Activated CD4-positive, alpha-beta T cell treated with anti-CD3 and anti-CD28 coated beads, Interleukin-2, amount 50 U/mL, for 16 hours (primary cell): Measurements from ENCODE around the gene OBSCN.

Source experiments
- DNase-seq: peaks from one replicate; pipeline ENCODE4 v3.0.0-alpha.2; 2020

The OBSCN gene

GRCh38 chr1:228343191-228343661 lies 135.4 kb downstream of the OBSCN start:
- no peak for DNase-seq

DNA sequence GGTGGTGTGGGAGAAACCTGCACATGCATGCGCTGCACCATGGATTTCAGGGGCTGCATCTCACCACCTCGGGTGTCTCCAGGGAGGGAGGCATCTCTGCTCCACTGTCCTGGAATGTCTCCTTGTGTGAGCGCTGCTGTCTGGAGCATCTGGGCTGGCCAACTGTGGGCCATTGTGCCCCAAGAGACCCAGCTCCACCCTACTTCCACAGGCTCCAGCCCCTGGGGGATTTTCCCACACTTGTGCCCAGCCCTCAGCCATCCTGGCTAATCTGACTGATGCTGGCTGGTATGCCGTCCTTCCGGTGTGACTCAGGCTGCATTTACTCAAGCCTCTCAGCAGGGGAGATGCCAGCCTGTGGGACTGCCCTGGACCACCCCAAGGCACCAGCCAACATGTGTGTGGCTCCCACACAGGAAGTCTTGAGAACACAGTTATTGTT lies 136.8 kb downstream of the OBSCN start:
- DNase-seq = no peak

DNA sequence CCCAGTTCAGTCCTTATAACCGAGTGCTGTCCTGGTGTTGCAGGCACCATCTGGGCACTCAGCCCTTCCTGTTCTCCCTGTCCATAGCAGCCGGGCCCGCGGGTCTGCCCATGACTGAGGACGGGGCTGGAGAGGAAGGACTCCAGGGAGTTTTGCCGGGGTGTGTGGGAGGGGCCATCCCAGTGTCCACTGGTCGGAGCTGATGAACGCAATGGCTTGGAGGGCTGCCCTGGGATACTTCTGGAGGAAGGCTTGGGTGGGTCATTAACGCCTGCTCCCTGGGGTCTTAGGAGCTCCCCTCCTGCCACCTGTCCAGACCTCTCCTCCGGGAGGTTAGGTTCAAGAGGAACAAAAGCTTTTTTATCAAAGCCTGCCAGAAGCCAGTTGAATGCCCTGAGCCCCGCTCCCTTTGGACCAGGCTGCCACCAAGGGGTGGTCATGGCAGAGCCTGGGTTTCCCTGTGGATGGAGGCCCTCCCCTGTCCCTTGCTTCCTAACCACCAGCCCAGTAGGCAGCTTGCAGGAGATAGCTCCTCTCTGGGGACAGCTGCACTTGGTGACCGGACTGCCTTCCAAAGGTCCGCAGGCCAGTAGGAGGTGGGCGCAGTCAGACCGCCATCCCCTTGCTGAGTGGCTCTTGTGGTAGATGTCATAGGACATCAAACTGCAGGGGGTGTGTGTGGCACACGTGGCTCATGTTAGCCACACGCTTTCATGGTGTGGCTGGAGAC lies 137.5 kb downstream of the OBSCN start:
- DNase-seq = no peak

DNA sequence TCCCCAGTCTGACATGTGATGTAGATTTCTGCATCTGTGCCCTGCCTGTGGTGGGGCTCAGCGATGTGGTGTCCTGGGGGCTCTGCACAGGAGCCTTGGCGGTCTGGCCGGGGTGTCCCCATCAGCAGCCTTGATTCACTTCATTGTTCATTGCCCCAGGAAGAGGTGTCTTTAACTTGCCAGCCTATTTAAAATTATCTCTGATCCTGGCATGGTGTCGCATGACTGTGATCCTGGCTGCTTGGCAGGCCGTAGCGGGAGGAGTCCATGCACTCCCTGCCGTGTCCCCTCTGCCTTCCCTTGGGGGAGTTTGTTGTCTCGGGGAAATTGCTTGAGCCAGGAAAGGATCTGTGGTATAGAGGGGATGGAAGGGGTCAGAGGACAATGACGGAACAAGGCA lies 138.9 kb downstream of the OBSCN start:
- no peak for DNase-seq

DNA sequence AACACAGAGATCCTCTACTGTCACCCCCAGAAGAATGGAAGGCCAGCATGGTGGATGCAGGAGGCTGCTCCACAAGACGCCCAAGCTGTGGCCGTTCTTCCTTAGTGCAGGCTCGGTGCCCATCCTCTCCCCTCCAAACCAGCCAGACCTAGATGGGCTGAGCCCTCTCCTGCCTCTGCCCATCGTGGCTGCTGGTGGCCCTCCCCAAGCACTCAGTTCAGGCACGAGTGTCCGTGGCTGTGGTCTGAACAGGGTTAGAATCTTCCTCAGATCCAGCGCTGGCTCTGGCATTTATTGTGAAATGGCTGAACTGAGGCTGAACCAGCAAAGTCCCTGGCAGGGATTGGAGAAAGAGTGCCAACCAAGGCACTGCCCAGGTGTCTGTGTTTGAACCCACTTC lies 139.3 kb downstream of the OBSCN start:
- DNase-seq = no peak

DNA sequence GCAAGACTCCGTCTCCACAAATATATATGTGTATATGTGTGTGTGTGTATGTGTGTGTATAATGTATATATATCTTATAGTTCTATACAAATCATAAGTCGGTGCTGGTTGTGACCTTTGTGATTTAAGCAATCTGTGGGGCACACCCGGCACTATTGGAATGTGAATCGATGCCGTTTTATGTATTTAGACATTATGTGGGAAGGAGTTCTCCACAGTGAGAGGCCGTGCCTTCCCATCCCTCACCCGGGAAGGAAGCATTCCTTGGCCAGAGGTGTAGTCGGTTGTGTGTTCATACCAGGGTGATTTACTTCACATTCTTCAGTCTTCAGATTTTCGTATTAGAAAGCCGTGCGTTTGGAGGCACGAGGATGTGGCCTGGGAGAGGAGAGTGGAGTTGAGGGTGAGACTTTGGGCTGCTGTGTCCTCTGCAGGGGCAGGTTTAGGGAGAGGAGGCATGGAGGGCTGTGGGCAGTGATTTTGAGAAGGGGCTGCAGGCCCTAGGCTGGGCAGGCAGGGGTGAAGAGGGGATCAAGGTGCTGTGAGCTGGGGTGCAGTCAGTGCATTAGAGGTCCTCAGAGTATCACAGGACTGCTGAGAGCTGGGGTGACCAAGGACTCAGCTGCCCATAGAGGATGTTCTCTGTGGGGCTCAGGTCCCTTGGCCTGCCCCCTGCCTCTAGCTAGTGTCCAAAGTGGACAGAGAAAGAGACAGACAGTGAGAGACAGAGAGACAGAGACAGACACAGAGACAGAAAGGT lies 141.0 kb downstream of the OBSCN start:
- no peak for DNase-seq

- DNase-seq = no peak
Measured at GRCh38 chr1:228349701-228350171, 141.9 kb downstream of the OBSCN start.

GRCh38 chr1:228350179-228350742 lies 142.4 kb downstream of the OBSCN start:
- DNase-seq = no peak

- DNase-seq = no peak
Measured at GRCh38 chr1:228350831-228351781, 143.3 kb downstream of the OBSCN start.

- DNase-seq = no peak
Measured at GRCh38 chr1:228351850-228352249, 144.0 kb downstream of the OBSCN start.

GRCh38 chr1:228352677-228353481 lies 145.0 kb downstream of the OBSCN start:
- no peak for DNase-seq

- DNase-seq = no peak
Measured at GRCh38 chr1:228353601-228354371, 145.9 kb downstream of the OBSCN start.

DNA sequence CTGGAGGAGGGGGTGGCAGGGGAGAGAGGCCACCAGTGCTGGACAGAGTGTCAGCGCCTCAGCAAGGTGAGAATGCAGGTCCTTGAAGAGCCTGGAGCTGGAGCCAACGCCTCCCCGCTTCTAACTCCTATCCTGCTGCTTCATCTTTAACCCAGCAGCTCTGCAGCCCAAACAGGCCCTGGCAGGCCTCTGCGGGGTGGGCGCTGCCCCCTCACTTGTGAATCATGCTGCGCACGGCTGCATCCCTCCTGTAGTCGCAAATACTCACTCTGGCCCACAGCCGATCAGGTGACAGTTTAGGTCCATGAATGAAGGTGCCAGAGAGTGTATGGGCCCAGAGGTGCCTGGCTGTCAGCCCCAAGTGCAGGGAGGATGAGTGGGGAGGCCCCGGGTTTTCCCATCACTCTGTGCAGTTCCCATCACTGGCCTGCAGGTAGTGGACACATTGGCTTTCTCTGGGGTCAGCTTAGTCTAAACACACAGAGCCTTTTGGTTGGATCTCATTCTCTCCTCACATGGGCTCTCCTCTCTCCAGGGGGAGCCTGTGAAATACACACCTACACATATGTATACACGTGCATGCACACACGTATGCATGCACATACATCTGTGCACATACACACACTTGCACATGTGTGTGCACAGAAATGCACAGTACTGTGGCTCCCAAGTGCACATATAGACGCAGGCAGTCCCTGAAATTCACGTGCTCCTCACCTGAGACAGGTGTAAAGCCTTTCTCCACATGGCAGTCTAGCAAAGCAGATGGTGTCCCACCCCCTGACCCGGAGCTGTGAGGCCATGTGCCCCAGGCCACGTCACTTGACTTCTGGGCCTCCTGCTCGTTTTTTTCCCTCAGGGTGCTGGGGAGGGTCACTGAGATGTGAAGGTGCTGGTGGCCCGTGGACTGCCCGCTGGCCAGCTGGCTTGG lies 146.8 kb downstream of the OBSCN start:
- DNase-seq = no peak

DNA sequence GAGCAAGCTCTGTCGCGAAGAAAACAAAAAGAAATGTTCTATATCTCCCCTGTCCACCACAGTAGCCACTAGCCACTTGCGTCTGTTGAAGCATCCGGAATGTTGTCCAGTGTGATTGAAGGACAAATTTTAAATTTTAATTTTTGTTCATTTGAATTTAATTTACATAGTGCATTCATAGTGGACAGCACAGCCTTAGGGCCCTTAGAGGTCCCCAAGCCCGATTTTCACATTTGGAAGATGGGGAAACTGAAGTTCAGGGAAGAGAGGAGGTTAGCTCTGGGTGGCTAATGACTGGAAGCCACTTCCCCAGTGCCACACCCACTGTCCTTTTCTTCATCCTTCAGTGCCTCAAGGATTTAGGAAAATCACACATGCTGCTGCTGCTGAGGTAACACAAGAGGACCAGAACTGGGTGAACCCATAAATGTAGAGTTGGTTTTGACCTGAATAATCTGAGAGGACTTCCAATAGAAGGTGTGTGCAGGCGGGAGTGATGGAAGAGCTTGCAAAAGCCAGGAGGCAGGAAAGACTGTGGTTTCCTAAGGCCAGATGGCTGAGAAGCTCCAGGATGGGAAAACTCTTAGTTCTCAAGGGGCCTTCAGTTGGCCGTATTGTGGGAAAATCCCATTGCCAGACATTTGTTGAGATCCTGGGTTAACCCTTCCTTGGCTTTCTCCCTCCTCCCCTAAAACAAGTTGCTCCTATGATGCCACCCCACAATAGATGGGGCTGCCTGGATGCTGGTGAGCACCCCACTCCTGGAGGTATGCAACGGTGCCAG lies 149.2 kb downstream of the OBSCN start:
- DNase-seq = no peak

- DNase-seq = peak; percentile 30
Measured at GRCh38 chr1:228358039-228358763, 150.4 kb downstream of the OBSCN start.

DNA sequence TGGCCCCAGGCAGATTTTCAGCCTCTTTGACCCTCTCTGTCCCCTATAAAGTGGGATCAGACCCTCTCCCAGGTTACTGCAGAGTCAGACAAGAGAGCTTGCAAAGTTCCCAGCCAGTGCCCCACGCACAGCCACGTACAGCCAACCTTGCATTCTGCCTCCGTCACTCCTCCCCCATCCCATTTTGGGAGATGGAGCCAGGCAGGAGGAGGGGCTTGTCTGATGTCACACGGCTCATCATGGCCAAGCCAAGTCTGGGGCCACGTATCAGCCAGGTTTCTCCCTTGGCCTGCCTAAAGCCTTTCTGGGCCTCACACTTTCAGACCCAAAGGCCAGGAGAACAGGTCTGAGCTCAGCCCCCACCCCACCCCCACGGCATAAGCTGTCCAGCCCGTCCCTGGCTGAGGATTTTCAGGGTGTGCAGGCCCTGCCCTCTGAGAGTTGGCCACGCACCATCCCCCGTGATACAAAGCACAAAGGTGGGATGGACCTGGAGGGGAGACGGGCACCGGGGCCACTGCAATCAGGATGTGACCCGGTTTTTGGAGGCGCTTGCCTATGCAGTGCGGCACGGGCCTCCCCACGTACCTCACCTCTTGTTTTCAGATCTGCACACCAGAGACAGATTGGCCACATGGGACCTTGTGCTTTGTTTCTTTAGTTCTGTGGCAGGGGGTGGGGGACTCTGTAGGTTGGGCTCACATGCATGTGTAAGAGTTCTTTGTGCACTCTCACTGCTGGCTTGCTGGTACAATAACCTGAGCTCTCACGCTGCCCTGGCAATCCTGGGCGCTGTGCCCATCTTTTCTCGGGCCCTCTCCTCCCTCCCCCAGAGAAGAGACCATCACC lies 151.1 kb downstream of the OBSCN start:
- no peak for DNase-seq
